ENCODE results near the gene PLBD1.

GRCh38 chr12:14571779-14572178 is 4.1 kb upstream of the PLBD1 start:
- no peak for TF ChIP-seq CTCF (IDR thresholded peaks at IDR 0.05; ENCODE audit: low read depth, low read length, missing input control)
- no peak for TF ChIP-seq SP1 (IDR thresholded peaks at IDR 0.05)
- no peak for TF ChIP-seq RXRA (IDR thresholded peaks at IDR 0.05)
